Activated naive CD8-positive, alpha-beta T cell treated with anti-CD3 and anti-CD28 coated beads, Interleukin-2, amount 50 U/mL, for 24 hours (primary cell): ENCODE data around the gene LRRC3.

Experiments
- ATAC-seq: fragments of 150-1000 bp; cut with Tn5 transposase; one replicate; pipeline ENCODE4 v1.10.0; 2021
- DNase-seq: peaks from one replicate; pipeline ENCODE4 v3.0.0; 2021
- H3K27ac Mint-ChIP-seq: one replicate; pipeline ENCODE4 v1.8.0; 2021; ENCODE audit warnings: mild to moderate bottlenecking, mixed read lengths
- H3K27me3 Mint-ChIP-seq: one replicate; pipeline ENCODE4 v1.8.0; 2021; ENCODE audit warnings: mixed read lengths
- H3K36me3 Mint-ChIP-seq: one replicate; pipeline ENCODE4 v1.8.0; 2021; ENCODE audit warnings: low read depth, mixed read lengths
- H3K4me1 Mint-ChIP-seq: one replicate; pipeline ENCODE4 v1.8.0; 2021; ENCODE audit warnings: mixed read lengths
- H3K4me3 Mint-ChIP-seq: one replicate; pipeline ENCODE4 v1.8.0; 2021; ENCODE audit warnings: mild to moderate bottlenecking, moderate library complexity, mixed read lengths
- H3K9me3 Mint-ChIP-seq: one replicate; pipeline ENCODE4 v1.8.0; 2021; ENCODE audit warnings: mixed read lengths

Gene LRRC3

GRCh38 chr21:44431300-44431699, 24.0 kb upstream of the LRRC3 start:
- Mint-ChIP-seq H3K4me1 (no peaks in the 10 kb centered on the region), H3K27me3 (no peaks in the 10 kb centered on the region), H3K27ac (no peak overlapping the region), H3K9me3 (peaks cover 23% of the 10 kb centered on the region), H3K4me3 (no peak overlapping the region), H3K36me3 (peaks cover 10% of the 10 kb centered on the region)
- ATAC-seq (no peak), DNase-seq (no peak)

- ATAC-seq: no peak
- H3K4me1 Mint-ChIP-seq: no peaks in the 10 kb centered on the region
- DNase-seq: no peak
- no peak overlapping the region for H3K27ac Mint-ChIP-seq
- peaks cover 23% of the 10 kb centered on the region for H3K9me3 Mint-ChIP-seq
- H3K36me3 Mint-ChIP-seq: peaks cover 10% of the 10 kb centered on the region
- H3K4me3 Mint-ChIP-seq: no peak overlapping the region
- H3K27me3 Mint-ChIP-seq: no peaks in the 10 kb centered on the region
These were observed 22.2 kb upstream of the LRRC3 start for GRCh38 chr21:44432841-44433790.

GRCh38 chr21:44433791-44434567, 21.3 kb upstream of the LRRC3 start:
- Mint-ChIP-seq H3K36me3 (peaks cover 10% of the 10 kb centered on the region), H3K4me3 (no peak overlapping the region), H3K4me1 (no peaks in the 10 kb centered on the region), H3K9me3 (peaks cover 19% of the 10 kb centered on the region), H3K27ac (no peak overlapping the region), H3K27me3 (no peaks in the 10 kb centered on the region)
- DNase-seq (no peak), ATAC-seq (no peak)

- peaks cover 19% of the 10 kb centered on the region for H3K9me3 Mint-ChIP-seq
- no peaks in the 10 kb centered on the region for H3K27me3 Mint-ChIP-seq
- H3K4me1 Mint-ChIP-seq: no peaks in the 10 kb centered on the region
- peaks cover 10% of the 10 kb centered on the region for H3K36me3 Mint-ChIP-seq
- no peak overlapping the region for H3K27ac Mint-ChIP-seq
- no peak overlapping the region for H3K4me3 Mint-ChIP-seq
- ATAC-seq (no peak), DNase-seq (no peak)
These were observed 20.8 kb upstream of the LRRC3 start for GRCh38 chr21:44434568-44434925.

- ATAC-seq: no peak
- Mint-ChIP-seq H3K9me3 (peaks cover 14% of the 10 kb centered on the region), H3K4me3 (no peak overlapping the region), H3K27me3 (no peaks in the 10 kb centered on the region), H3K27ac (no peak overlapping the region), H3K36me3 (peaks cover 5% of the 10 kb centered on the region), H3K4me1 (no peaks in the 10 kb centered on the region)
- no peak for DNase-seq
These were observed 20.2 kb upstream of the LRRC3 start for GRCh38 chr21:44434936-44435635.

- ATAC-seq (no peak), DNase-seq (no peak)
- Mint-ChIP-seq H3K27me3 (no peaks in the 10 kb centered on the region), H3K4me1 (no peaks in the 10 kb centered on the region), H3K4me3 (no peak overlapping the region), H3K27ac (no peak overlapping the region), H3K9me3 (peaks cover 7% of the 10 kb centered on the region), H3K36me3 (peaks cover 3% of the 10 kb centered on the region)
These were observed 19.1 kb upstream of the LRRC3 start for GRCh38 chr21:44436111-44436611.

- Mint-ChIP-seq H3K27ac (no peak overlapping the region), H3K4me1 (no peaks in the 10 kb centered on the region), H3K4me3 (no peak overlapping the region), H3K36me3 (no peaks in the 10 kb centered on the region), H3K27me3 (no peaks in the 10 kb centered on the region), H3K9me3 (peaks cover under 1% of the 10 kb centered on the region)
- ATAC-seq (no peak), DNase-seq (no peak)
These were observed 18.4 kb upstream of the LRRC3 start for GRCh38 chr21:44436958-44437357.

GRCh38 chr21:44437371-44437695, 18.0 kb upstream of the LRRC3 start:
- no peaks in the 10 kb centered on the region for H3K9me3 Mint-ChIP-seq
- H3K4me3 Mint-ChIP-seq: no peak overlapping the region
- no peaks in the 10 kb centered on the region for H3K27me3 Mint-ChIP-seq
- H3K36me3 Mint-ChIP-seq: no peaks in the 10 kb centered on the region
- DNase-seq: no peak
- no peak for ATAC-seq
- no peak overlapping the region for H3K27ac Mint-ChIP-seq
- no peaks in the 10 kb centered on the region for H3K4me1 Mint-ChIP-seq

GRCh38 chr21:44437696-44438431, 17.4 kb upstream of the LRRC3 start:
- Mint-ChIP-seq H3K27me3 (no peaks in the 10 kb centered on the region), H3K27ac (no peak overlapping the region), H3K9me3 (no peaks in the 10 kb centered on the region), H3K36me3 (no peaks in the 10 kb centered on the region), H3K4me3 (no peak overlapping the region), H3K4me1 (no peaks in the 10 kb centered on the region)
- ATAC-seq: no peak
- DNase-seq: no peak

GRCh38 chr21:44438531-44439210, 16.6 kb upstream of the LRRC3 start:
- Mint-ChIP-seq H3K4me1 (no peaks in the 10 kb centered on the region), H3K9me3 (no peaks in the 10 kb centered on the region), H3K36me3 (no peaks in the 10 kb centered on the region), H3K27me3 (no peaks in the 10 kb centered on the region), H3K4me3 (no peak overlapping the region), H3K27ac (no peak overlapping the region)
- no peak for ATAC-seq
- no peak for DNase-seq

- Mint-ChIP-seq H3K27ac (no peak overlapping the region), H3K4me3 (no peak overlapping the region), H3K4me1 (no peaks in the 10 kb centered on the region)
These were observed 16.1 kb upstream of the LRRC3 start for GRCh38 chr21:44439211-44439600.

GRCh38 chr21:44440241-44441040, 14.9 kb upstream of the LRRC3 start:
- DNase-seq (no peak), ATAC-seq (no peak)
- Mint-ChIP-seq H3K36me3 (no peaks in the 10 kb centered on the region), H3K27me3 (no peaks in the 10 kb centered on the region), H3K4me1 (no peaks in the 10 kb centered on the region), H3K9me3 (no peaks in the 10 kb centered on the region), H3K4me3 (no peak overlapping the region), H3K27ac (no peak overlapping the region)

More at GRCh38 chr21:44439211-44439600, 16.1 kb upstream of the LRRC3 start:
- no peak for ATAC-seq
- no peaks in the 10 kb centered on the region for H3K27me3 Mint-ChIP-seq
- no peaks in the 10 kb centered on the region for H3K9me3 Mint-ChIP-seq
- H3K36me3 Mint-ChIP-seq: no peaks in the 10 kb centered on the region
- DNase-seq: no peak

- H3K27ac Mint-ChIP-seq: no peak overlapping the region
- ATAC-seq (no peak), DNase-seq (no peak)
- no peak overlapping the region for H3K4me3 Mint-ChIP-seq
- no peaks in the 10 kb centered on the region for H3K36me3 Mint-ChIP-seq
- no peaks in the 10 kb centered on the region for H3K27me3 Mint-ChIP-seq
- H3K9me3 Mint-ChIP-seq: no peaks in the 10 kb centered on the region
- H3K4me1 Mint-ChIP-seq: no peaks in the 10 kb centered on the region
These were observed 14.3 kb upstream of the LRRC3 start for GRCh38 chr21:44441041-44441400.
